Esophagus muscularis mucosa (tissue), 3 donors: ENCODE measurements around the gene ZNF319.

Experiments
- POLR2A ChIP-seq: fragments of 450-650 bp; IDR thresholded peaks from one replicate; pipeline ENCODE4 v1.6.1; 2017; ENCODE audit warnings: antibody characterized with exemption, moderate library complexity, mild to moderate bottlenecking, low read depth
- TF ChIP-seq, protein P1 (sequence below), 3 experiments: fragments of 200-600 bp in 2 of 3; fragments of 450-650 bp in 1 of 3; sonication (generic) in 2 of 3; IDR thresholded peaks; one replicate each; pipeline ENCODE4 v1.5.1; 2017 to 2019; ENCODE audit warnings: antibody characterized with exemption in 3 of 3, mild to moderate bottlenecking in 2 of 3, moderate library complexity in 1 of 3

DNA sequence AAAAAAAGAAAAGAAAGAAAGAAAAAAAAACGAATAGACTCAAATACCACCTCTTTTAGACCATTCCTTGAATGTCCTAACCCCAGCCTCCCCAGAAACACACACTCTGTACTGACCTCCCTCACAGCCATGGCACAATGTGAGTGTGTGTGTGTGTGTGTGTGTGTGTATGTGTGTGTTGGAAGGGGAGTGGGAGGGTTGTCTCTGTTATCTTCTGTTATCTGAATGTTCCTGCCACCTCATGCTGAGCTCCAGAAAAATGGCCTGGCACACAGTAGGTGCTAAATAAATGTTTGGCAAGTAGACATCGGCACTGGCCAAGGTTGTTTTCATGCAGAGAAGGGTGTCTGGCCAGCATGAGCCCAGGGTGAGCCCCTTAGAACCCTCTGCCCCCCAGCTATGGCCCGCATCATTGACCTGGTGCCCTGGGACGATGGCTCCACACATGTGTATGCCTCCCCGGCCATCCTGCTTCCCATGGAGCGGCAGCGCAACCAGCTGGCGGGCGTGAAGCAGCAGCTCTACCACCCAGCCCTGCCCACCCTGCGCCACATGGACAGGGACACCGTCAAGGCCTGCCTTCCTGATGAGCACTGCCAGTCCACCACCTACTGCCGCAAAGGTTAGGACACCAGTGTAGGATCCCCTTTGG is 22.9 kb downstream of the ZNF319 start:
- TF ChIP-seq, protein P1, sequence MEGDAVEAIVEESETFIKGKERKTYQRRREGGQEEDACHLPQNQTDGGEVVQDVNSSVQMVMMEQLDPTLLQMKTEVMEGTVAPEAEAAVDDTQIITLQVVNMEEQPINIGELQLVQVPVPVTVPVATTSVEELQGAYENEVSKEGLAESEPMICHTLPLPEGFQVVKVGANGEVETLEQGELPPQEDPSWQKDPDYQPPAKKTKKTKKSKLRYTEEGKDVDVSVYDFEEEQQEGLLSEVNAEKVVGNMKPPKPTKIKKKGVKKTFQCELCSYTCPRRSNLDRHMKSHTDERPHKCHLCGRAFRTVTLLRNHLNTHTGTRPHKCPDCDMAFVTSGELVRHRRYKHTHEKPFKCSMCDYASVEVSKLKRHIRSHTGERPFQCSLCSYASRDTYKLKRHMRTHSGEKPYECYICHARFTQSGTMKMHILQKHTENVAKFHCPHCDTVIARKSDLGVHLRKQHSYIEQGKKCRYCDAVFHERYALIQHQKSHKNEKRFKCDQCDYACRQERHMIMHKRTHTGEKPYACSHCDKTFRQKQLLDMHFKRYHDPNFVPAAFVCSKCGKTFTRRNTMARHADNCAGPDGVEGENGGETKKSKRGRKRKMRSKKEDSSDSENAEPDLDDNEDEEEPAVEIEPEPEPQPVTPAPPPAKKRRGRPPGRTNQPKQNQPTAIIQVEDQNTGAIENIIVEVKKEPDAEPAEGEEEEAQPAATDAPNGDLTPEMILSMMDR (IDR thresholded peaks at IDR 0.05), result no peak
- TF ChIP-seq POLR2A, result no peak
